ENCODE measurements around the gene XBP1. TPM values are rescaled to one million over a fixed set of nuclear protein-coding genes. Genes with fewer than 3 reads are reported as not detected.
"Not testable (repeated sequence)": the region's sequence is repeated elsewhere in the genome, so short reads cannot be mapped to it uniquely, and the experiment has no call there.

Gene XBP1
- total and polyA plus RNA-seq, 12 donors, result 31.2 to 393 (median 150) TPM

GRCh38 chr22:28761449-28761755, 39.0 kb downstream of the XBP1 start:
- TF ChIP-seq, protein P1, sequence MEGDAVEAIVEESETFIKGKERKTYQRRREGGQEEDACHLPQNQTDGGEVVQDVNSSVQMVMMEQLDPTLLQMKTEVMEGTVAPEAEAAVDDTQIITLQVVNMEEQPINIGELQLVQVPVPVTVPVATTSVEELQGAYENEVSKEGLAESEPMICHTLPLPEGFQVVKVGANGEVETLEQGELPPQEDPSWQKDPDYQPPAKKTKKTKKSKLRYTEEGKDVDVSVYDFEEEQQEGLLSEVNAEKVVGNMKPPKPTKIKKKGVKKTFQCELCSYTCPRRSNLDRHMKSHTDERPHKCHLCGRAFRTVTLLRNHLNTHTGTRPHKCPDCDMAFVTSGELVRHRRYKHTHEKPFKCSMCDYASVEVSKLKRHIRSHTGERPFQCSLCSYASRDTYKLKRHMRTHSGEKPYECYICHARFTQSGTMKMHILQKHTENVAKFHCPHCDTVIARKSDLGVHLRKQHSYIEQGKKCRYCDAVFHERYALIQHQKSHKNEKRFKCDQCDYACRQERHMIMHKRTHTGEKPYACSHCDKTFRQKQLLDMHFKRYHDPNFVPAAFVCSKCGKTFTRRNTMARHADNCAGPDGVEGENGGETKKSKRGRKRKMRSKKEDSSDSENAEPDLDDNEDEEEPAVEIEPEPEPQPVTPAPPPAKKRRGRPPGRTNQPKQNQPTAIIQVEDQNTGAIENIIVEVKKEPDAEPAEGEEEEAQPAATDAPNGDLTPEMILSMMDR (IDR thresholded peaks at IDR 0.05), result no peak
- no peak for TF ChIP-seq POLR2A (IDR thresholded peaks at IDR 0.05)
- Histone ChIP-seq H3K36me3 (replicated peaks in 1 of 2) (no peaks in the 10 kb centered on the region), H3K4me1 (replicated peaks in 1 of 2) (no peaks in the 10 kb centered on the region), H3K4me3 (no peak overlapping the region), H3K27me3 (no peaks in the 10 kb centered on the region), H3K27ac (no peak overlapping the region), H3K9me3 (replicated peaks in 1 of 3) (no peaks in the 10 kb centered on the region)
- DNase-seq, result no peak
- 92 to 98% (median 94%) methylated on average over 9 to 10 of the region's 10 CpGs for WGBS, 4 donors
- intact Hi-C loops (cut with DNase I), result loop anchor here in 1 of 2 donors (10.0 kb wide), 1 partner anchor 157 kb away; no protein-coding TSS in a partner anchor

GRCh38 chr22:28759861-28760560, 40.4 kb downstream of the XBP1 start:
- no peaks in the 10 kb centered on the region for H3K27me3 ChIP-seq
- H3K27ac ChIP-seq, result no peak overlapping the region
- H3K9me3 ChIP-seq (replicated peaks in 1 of 3), result no peaks in the 10 kb centered on the region
- DNase-seq, result no peak
- WGBS, 4 donors, result 59 to 76% (median 71%) methylated on average over 3 of the region's 3 CpGs
- no peaks in the 10 kb centered on the region for H3K36me3 ChIP-seq (replicated peaks in 1 of 2)
- intact Hi-C loops (cut with DNase I), result loop anchor here in 1 of 2 donors (10.0 kb wide), 1 partner anchor 155 kb away; no protein-coding TSS in a partner anchor
- H3K4me3 ChIP-seq, result no peak overlapping the region
- no peaks in the 10 kb centered on the region for H3K4me1 ChIP-seq (replicated peaks in 1 of 2)
- TF ChIP-seq, protein P1 (IDR thresholded peaks at IDR 0.05), result no peak
- TF ChIP-seq POLR2A (IDR thresholded peaks at IDR 0.05), result no peak

- H3K4me3 ChIP-seq; H3K4me1 ChIP-seq (replicated peaks in 1 of 2); intact Hi-C loops (cut with DNase I); H3K36me3 ChIP-seq (replicated peaks in 1 of 2); H3K9me3 ChIP-seq (replicated peaks in 1 of 3); H3K27ac ChIP-seq; DNase-seq; H3K27me3 ChIP-seq: not testable (repeated sequence)
- 94 to 96% (median 95%) methylated on average over 3 of the region's 3 CpGs for WGBS, 4 donors
Observed at GRCh38 chr22:28754512-28754911, 45.9 kb downstream of the XBP1 start.

DNA sequence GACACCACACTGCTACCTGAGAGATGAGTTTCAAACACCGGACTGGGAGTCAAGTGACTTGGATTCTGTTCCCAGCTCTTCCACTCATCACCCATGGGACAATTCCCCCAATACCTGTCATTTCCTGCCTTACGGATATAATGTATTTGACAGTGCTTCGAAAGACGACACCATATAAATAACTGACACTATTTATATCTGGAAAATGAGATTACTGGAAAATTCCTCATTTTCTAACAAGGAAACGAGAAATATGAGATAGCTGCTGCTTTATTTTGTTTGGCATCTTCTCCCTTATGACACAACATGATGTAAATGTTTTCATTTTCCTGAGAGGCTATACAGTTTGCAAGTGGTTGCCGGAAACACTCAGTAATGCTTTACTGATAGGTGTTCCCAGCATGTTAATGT, 49.9 kb downstream of the XBP1 start:
- WGBS, 4 donors, result 70 to 82% (median 78%) methylated on average over 6 of the region's 6 CpGs
- no peak for DNase-seq
- Histone ChIP-seq H3K4me3 (no peak overlapping the region), H3K9me3 (replicated peaks in 1 of 3) (no peaks in the 10 kb centered on the region), H3K27ac (no peak overlapping the region), H3K27me3 (no peaks in the 10 kb centered on the region), H3K36me3 (replicated peaks in 1 of 2) (peaks cover 0 to 31% of the 10 kb centered on the region in 2 donors), H3K4me1 (replicated peaks in 1 of 2) (no peaks in the 10 kb centered on the region)
- no peak for TF ChIP-seq POLR2A (IDR thresholded peaks at IDR 0.05)
- TF ChIP-seq, protein P1 (IDR thresholded peaks at IDR 0.05), result no peak
- intact Hi-C loops (cut with DNase I), result no loop called here

Small RNA genes lying within 50 kb of the gene (small RNA-seq; reads per million reads assigned to genes)
- gene Z93930.1, result 0 reads per million in 2 donors

Other genes with a start within 250 kb of the XBP1 start
- gene TTC28, start 120.7 kb downstream of the XBP1 start, total RNA-seq, result 10 to 100 TPM; 26.1 to 75.6 (median 36.7) TPM
- gene TTC28, start 120.7 kb downstream of the XBP1 start, polyA plus RNA-seq, result 1 to 10 TPM; 3.4 to 9.6 (median 6.6) TPM
- gene CHEK2, start 58.7 kb downstream of the XBP1 start, total RNA-seq, result 10 to 100 TPM in 4 of 9 donors, 1 to 10 TPM in 5; 3.2 to 45.0 (median 9.5) TPM
- 10 to 100 TPM; 18.8 to 31.0 (median 23.1) TPM for gene CHEK2, start 58.7 kb downstream of the XBP1 start, polyA plus RNA-seq
- 10 to 100 TPM; 19.7 to 48.2 (median 27.2) TPM for gene HSCB, start 58.5 kb downstream of the XBP1 start, total RNA-seq
- 10 to 100 TPM; 29.4 to 31.7 (median 29.8) TPM for gene HSCB, start 58.5 kb downstream of the XBP1 start, polyA plus RNA-seq
- 10 to 100 TPM; 16.3 to 31.0 (median 23.6) TPM for gene CCDC117, start 27.9 kb downstream of the XBP1 start, total RNA-seq
- 10 to 100 TPM in 2 of 3 donors, 1 to 10 TPM in 1; 9.0 to 38.0 (median 13.1) TPM for gene CCDC117, start 27.9 kb downstream of the XBP1 start, polyA plus RNA-seq
- gene ZNRF3, start 83.0 kb upstream of the XBP1 start, total RNA-seq, result 10 to 100 TPM in 8 of 9 donors, 1 to 10 TPM in 1; 8.3 to 40.9 (median 22.8) TPM
- gene ZNRF3, start 83.0 kb upstream of the XBP1 start, polyA plus RNA-seq, result 1 to 10 TPM; 3.1 to 8.7 (median 5.1) TPM

All from adrenal gland (tissue), 12 donors.